Endometrial microvascular endothelial cells (primary cell): ENCODE data around the gene CCL20. TPM values are rescaled to one million over a fixed set of nuclear protein-coding genes. Genes with fewer than 3 reads are reported as not detected.

Experiments
- in situ Hi-C: cut with HindIII; loops from 2 replicates; pipeline ENCODE4 v1.10.0; 2017; ENCODE audit warnings: low sequenced_read_pairs, low pct_unique_long_range_greater_than_20kb; ENCODE audit errors: inconsistent ontology term
- total RNA-seq: library from RNA; depleted of rRNA; stranded (reverse); fragments of >200 nt; gene quantifications from one replicate; pipeline ENCODE4 v1.2.3, GENCODE V29; 2015; ENCODE audit errors: inconsistent ontology term

Gene CCL20
- total RNA-seq, 1 donor from 2014 or later, result 2.5 TPM

DNA sequence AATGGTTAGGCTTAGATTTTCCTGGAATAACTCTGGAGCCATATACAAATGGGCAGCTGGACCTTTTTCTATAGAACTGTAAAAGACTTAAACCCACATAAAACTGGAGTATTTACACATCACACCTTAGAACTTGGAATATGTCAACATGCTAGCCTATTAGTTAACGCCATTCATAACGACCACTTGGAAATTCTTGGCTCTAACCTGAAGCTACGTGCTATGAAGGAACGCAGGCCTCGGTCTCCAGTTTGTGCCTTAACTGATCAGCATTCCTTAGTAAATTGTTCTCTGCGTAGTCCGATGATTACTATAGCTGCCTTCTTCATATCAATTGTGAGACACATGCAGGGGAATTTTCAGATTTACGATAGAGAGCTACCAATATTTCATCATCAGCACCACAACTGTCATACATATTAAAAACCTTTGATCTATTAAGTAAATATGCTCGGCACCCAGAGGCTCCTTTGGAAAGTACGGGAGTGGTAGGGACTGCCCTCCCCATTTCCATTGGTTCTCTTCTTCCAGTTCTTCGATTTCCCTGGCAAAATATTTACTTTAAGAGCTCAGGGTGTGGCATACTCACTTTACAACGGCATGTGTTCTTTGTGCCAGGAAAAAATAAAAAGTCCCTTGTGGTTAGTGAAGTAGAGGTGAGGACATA lies 17.5 kb upstream of the CCL20 start:
- in situ Hi-C loops, result loop anchor here (10.0 kb wide), 1 partner anchor 59 kb away; no protein-coding TSS in a partner anchor

DNA sequence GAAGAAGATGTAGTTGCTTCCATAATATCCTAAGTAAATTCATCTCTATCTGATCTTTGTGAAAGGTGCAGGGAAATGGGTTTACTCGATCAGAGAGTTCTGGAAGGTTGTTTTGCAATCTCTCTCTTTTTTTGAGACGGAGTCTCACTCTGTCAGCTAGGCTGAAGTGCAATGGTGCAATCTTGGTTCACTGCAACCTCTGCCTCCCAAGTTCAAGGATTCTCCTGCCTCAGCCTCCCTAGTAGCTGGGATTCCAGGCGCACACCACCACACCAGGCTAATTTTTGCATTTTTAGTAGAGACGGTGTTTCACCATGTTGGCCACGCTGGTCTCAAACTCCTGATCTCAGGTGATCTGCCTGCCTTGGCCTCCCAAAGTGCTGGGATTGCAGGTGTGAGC lies 16.9 kb upstream of the CCL20 start:
- in situ Hi-C loops, result loop anchor here (10.0 kb wide), 1 partner anchor 58 kb away; no protein-coding TSS in a partner anchor

DNA sequence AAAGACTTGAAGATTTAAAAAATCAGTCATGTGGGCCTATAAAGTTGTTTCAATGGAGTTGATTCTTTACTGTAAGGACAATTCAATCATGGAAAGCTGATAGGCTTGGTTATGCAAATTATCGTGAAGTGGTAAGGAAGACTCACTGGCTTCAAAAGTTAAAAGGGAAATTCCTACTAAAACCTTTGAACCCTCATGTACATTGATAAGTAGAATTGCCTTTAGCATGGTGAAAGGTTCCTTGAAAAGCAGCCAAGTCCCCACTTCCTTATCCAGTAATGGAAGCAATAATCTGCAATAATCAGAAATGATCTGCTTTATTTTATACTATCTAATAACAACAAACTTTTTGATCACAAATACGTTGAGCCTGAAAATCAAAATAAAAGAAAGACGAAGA lies 14.4 kb upstream of the CCL20 start:
- in situ Hi-C loops, result loop anchor here (10.0 kb wide), 1 partner anchor 56 kb away; no protein-coding TSS in a partner anchor

DNA sequence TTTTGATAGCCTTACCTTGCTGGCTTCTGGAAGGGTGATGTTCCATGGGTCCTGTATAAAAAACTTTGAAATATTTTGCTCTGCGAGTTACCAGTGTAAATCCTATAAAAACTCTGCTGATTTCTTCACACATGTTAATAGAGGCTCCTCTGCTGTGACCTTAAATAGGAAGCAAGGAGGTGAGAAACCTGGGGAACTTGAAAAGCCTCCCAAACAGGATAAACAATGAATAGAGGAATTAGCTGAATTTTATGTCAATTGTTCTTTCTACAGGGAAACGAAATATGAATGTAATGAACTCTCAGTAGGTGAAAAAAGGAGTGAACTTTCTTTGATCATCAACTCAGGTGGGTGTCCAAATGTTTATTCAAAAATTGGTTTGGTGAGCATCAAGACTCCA lies 10.8 kb upstream of the CCL20 start:
- in situ Hi-C loops, result no loop called here

DNA sequence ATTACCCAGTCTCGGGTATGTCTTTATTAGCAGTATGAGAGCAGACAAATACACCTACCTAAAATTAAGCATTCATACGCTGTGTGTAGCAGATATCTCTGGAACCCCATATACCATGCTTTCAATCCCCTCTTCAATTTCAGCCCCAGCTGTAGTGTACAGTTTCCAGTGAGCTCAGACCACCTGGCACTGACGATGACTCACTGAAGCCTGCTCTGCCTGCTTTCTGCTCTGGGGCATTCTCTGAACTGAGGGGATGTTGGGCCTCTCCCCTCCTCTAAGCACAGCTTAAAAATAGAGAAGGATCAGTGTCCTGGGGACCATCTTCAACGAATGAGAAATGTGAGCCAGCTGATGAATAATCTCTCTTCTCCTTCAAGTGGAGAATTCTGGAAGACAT lies 8.7 kb upstream of the CCL20 start:
- in situ Hi-C loops, result no loop called here

DNA sequence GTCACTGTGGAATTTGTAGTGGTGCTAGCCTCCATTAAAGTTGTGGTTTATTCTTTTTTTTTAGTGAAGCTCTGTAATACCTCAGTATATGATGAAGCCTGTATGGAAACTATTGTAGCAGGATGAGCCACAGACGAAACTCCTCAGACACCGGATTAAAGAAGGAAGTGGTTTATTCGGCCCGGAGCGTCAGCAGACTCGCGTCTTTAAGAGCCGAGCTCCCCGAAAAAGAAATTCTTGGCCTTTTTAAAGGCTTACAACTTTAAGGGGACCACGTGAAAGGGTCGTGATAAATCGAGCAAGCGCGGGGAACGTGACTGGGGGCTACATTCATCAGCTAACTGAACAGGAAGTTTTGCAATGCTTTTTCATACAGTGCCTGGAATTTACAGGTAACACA lies 8.1 kb upstream of the CCL20 start:
- in situ Hi-C loops, result no loop called here

DNA sequence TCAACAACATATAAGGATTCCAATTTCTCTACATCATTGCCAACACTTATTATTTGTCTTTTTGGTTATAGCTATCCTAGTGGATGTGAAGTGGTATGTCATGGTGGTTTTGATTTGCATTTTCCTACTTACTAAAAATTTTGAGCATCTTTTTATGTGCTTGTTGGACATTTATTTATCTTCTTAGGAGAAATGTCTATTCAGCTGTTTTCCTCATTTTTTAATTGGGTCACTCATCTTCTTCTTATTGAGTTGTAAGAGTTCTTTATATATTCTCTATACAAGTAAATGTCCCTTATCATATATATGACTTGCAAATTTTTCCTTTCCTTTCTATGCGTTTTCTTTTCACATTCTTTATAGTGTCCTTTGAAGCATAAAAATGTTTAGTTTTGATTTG lies 4.7 kb upstream of the CCL20 start:
- in situ Hi-C loops, result no loop called here

DNA sequence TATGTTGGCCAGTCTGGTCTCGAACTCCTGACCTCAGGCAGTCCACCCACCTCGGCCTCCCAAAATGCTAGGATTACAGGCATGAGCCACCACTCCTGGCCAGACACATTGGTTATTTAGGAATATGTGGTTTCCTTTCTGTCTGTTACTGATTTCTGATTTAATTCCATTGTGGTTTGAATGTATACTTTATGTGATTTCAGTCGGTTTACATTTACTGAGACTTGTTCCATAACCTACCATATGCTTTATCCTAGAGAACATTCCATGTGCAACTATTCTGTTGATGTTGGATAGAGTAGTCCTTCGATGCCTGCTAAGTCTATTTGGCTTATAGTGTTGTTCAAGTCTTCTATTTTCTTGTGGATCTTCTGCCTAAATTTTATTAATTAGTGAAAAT lies 1.6 kb upstream of the CCL20 start:
- in situ Hi-C loops, result no loop called here

DNA sequence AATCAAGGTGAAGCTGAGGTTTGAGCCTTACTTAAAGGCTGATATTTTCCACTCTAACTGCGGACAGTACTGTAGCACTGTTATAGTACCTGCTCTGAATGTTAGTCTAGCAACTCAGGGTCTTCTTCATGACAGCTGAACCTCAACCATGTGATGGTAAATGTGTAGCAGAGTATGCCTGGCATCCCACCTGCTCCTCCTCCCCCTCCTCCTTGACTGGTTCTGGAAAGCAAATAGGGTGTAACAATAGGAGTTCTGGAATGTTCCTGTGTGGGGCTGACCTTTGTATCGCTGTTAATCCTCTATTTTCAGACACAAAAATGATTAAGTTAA lies 447 bp upstream of the CCL20 start:
- in situ Hi-C loops, result no loop called here

DNA sequence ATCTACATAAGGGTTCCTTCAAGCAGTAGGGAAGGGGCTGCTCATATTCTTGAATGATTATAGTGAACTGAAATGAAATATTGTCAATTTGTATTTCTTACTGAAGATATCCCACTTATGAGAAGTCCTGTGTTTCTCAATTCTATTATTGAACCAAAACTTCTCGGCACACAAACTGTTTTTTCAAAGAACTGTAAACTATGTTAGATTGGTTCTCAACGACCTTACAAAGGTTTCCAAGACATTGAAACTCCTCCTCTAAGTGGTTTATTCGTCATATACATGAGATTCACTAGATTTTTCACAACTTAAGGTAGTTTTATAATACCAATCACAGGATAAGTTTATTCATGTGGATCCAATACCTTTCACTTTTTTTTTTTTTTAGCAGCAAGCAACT lies 1.4 kb downstream of the CCL20 start:
- in situ Hi-C loops, result no loop called here

DNA sequence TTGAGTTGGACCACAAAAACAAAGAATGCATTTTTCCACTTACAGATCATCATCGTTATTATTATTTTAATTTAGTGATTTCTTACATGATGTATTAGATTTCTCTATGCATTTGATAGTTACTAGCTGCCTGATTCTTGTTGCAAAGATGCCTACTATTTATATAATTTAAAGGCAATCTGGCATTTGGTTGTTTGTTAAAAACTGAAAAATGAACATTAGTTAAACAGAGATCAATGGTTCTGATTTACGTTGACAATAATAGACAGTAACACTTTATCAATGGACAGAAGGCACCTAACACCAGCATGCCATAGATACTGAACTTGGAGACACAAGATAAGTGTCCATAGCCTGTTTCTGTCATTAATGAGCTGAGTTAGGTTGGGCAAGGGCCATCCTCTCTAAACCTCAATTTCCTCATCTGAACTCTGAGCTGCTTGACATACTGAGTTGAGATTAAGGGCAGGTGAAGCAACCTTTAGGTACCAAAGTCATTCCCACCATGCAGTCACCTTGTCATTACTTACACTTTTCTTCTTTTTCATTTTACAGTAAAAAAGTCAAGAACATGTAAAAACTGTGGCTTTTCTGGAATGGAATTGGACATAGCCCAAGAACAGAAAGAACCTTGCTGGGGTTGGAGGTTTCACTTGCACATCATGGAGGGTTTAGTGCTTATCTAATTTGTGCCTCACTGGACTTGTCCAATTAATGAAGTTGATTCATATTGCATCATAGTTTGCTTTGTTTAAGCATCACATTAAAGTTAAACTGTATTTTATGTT lies 3.1 kb downstream of the CCL20 start:
- in situ Hi-C loops, result no loop called here

DNA sequence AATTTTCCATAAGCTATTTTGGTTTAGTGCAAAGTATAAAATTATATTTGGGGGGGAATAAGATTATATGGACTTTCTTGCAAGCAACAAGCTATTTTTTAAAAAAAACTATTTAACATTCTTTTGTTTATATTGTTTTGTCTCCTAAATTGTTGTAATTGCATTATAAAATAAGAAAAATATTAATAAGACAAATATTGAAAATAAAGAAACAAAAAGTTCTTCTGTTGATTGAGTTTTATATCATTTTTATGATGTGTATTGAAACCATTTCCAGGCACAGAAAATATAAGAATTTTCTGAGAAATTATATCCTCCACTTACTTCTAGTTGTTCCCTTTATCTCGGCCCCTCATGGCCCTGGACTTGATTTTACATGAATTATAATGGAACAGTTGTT lies 3.7 kb downstream of the CCL20 start:
- in situ Hi-C loops, result no loop called here

DNA sequence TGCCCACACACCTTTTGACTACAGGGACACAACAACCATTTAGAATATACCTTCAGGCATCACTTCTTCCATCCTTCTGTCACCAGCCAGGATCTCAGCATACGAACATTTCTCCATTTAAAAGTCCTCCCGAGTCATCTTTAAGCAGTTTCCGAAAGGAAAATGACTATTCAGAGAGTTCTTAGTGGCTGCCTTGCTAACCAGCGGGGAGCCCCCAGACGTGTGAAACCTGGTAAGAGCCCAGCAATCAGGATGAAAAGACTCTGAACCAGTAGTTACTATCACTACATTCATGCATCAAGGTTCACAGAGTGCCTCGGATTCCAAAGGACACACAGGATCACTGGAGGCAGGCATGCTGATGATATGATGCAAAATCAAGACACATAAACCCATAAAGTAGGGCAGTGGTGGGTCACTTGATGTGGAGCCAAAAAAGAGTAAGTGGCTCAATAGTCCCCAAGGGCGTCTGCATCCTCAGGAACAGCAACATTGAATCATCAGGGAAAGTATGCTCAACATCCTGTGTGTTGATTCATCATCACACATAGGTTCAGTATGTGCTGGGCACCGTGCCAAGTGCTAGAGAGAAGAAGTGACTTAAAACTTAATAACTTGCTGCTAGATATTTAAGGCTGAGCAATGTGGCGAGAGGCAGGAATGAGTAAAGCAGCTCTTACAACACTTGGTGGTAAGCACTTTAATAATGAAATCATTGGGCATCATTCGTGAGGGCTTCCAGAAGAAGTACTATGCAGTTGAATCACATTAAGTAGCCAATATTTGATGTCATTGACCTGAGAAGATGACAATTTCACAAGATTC lies 4.4 kb downstream of the CCL20 start:
- in situ Hi-C loops, result no loop called here

DNA sequence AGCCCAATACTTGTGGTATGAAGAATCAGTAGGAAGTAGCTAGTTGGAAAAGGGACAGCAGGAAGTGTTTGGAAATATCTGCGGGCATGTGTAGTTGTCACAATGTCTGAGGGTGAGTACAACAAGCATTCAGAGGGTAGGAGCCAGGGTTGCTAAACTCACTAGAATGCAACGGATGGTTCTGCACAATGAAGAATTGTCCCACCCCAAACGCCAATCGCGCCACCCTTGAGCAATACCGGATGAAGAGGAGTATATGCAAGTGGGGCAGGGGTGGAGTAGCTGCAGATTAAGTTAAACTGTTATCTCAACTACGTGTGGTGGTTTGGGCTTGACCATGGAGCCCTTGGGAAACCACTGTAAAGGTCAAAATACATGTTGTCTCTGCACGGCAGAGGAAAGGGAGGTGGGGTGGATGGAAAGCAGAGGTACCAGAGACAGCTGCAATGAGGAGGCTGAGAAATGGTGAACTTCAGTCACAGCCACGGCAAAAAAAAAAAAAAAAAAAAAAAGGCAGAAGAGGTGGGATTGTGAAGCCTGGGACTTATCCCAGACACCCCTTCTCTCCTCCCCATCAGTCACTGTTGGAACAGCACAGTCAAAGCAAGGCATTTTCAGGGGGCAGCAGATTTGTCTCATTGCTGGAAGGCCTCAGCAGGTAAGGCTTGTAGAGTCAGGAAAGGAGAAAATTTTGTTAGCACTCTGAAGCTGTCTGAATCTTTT lies 5.2 kb downstream of the CCL20 start:
- in situ Hi-C loops, result no loop called here

DNA sequence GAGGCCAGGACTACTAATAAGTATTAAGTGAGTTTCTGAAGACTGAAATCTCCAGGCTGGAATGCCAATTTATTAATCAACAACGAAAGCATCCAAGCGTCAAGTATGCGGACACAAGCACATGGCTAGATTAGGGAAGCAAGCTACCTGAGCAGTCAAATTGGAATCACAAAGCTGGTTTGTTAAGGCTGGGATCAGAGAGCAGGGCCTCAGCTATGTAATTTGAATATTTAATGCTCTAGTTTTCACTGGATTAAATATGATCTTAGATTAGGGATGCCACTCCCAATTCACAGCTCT lies 5.7 kb downstream of the CCL20 start:
- in situ Hi-C loops, result no loop called here

DNA sequence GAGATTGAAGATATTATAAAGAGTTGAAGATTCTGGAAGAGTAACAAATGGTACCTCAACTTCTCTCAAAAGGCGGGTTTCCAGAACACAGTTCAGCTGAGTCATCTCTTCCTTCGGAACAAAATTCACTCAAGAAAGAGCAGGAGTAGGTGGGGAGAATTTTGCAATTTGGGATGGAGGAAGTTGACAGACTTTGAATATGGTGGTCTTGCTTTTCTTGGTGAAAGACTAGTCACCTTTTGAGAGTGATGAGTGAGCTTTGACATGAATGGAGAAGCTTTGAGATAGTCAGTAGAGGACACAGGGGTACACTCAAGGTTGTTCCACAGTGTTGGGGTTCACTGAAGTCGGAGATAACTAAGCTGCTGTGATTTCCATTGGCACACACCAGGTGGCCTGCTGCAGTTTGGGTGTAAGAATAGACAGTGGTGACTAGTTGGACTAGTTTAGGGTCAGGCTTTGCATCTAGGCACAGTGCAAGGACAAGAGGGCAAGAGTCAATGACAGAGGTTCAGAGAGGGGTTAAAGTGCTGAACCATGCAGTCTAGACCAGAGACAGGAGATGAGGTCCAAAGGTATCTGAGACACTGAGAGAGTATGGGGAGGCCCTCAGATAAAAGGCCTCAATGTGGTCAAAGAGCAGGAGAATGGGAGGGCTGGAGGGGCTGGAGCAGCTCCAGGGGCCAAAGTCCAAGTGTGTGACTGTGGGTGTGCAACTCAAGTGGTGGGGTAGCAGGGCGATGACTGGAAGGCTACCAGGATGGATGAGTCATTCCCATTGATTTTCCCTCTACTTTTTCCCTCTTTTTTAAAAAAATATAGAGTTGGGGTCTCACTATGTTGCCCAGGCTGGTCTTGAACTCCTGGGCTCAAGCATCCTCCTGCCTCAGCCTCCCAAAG lies 7.7 kb downstream of the CCL20 start:
- in situ Hi-C loops, result no loop called here

DNA sequence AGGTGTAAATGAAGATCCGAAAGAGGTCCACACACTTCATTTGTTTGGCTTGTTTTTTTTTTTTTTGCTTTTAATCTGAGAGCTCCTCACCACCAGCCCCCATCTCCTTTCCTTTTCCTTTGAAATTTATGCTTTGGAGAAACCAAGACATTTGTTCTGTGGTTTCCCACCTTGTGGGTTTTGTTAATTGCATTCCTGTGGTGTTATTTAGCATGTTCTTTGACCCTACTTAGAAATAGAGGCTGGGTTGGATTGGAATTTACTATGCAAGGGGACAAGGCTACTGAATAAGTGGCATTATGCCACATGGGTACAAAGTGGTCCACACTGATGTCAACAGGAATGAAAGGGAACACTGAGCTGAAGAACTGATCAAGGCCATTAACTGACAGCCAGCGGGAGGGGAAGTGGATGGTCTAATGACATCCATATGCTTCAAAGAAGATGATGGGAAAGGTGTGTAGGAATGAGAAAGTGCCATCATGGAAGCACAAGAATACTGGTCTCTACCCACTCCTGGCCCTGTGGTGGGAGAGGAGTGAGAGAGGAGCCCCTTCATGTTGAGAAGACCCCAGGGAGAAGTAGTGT lies 8.9 kb downstream of the CCL20 start:
- in situ Hi-C loops, result no loop called here

DNA sequence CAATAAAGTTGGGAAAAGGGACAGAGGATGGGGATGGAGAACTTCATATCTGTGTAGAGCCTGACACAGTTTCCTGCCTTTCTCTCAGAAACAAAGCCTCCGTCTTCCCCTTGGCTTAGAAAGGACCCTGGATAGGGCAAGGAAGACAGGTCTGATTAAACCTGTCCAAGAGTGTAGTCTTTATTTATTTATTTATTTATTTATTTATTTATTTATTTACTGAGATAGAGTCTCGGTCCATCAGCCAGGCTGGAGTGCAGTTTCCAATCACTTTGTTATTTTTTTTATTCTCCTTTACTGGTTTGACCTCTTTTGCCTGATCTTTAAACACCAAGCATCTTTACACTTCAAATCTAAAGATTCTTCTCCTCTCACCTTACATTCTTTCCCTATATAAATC lies 10.3 kb downstream of the CCL20 start:
- in situ Hi-C loops, result no loop called here
